Neural cell (in vitro differentiated cells): ENCODE data around the gene CCDC136.

Source experiments
- CTCF ChIP-seq: fragments of 450-650 bp; IDR thresholded peaks from 2 replicates; pipeline ENCODE4 v1.5.1; 2014; ENCODE audit warnings: antibody characterized with exemption, mild to moderate bottlenecking, moderate library complexity; ENCODE audit not compliant: poor library complexity, severe bottlenecking
- EP300 ChIP-seq: fragments of 450-650 bp; conservative IDR thresholded peaks from 2 replicates; pipeline ENCODE4 v1.6.1; 2014; ENCODE audit warnings: antibody characterized with exemption, mild to moderate bottlenecking, moderate library complexity; ENCODE audit not compliant: poor library complexity, severe bottlenecking
- POLR2AphosphoS5 ChIP-seq: IDR thresholded peaks from 2 replicates; pipeline ENCODE4 v1.6.1; 2012
- SMC3 ChIP-seq: fragments of 450-650 bp; conservative IDR thresholded peaks from 2 replicates; pipeline ENCODE4 v1.6.1; 2014; ENCODE audit warnings: antibody characterized with exemption, mild to moderate bottlenecking, moderate library complexity; ENCODE audit not compliant: poor library complexity
- TAF1 ChIP-seq: IDR thresholded peaks from 2 replicates; pipeline ENCODE4 v1.6.1; 2012; ENCODE audit warnings: low read depth

- TF ChIP-seq TAF1 (no peak), EP300 (no peak), POLR2AphosphoS5 (no peak), CTCF (no peak), SMC3 (no peak)
These were observed 40.5 kb downstream of the CCDC136 start for GRCh38 chr7:128831994-128832879.
